Right lobe of liver (tissue), 6 donors: ENCODE measurements around the gene TENM4. TPM values are rescaled to one million over a fixed set of nuclear protein-coding genes. Genes with fewer than 3 reads are reported as not detected.

Source experiments
- ATAC-seq, 4 donors: fragments of 200-7000 bp; cut with Tn5 transposase; one replicate each; pipeline ENCODE4 v1.9.1; 2020; ENCODE audit warnings: mild to moderate bottlenecking in 4 of 4, moderate library complexity in 4 of 4
- DNase-seq, 3 donors: peaks; one replicate each; pipeline ENCODE4 v3.0.0-alpha.2; 2020
- H3K27ac ChIP-seq, 3 donors: fragments of 200-600 bp; one replicate each; pipeline ENCODE4 v1.8.0; 2022
- H3K27me3 ChIP-seq, 2 donors: fragments of 200-600 bp; one replicate each; pipeline ENCODE4 v1.8.0; 2022
- H3K36me3 ChIP-seq, 4 donors: fragments of 200-600 bp; sonication (generic) in 1 of 4; one replicate each; pipeline versions ENCODE4 v1.5.1 to v1.8.0; 2017 to 2022; ENCODE audit warnings: control low read depth in 1 of 4
- H3K4me1 ChIP-seq, 4 donors: fragments of 200-600 bp; sonication (generic) in 1 of 4; one replicate each; pipeline versions ENCODE4 v1.5.1 to v1.8.0; 2017 to 2022; ENCODE audit warnings: control low read depth in 1 of 4
- H3K4me3 ChIP-seq, 3 donors: fragments of 200-600 bp; one replicate each; pipeline ENCODE4 v1.8.0; 2022
- H3K9me3 ChIP-seq, 4 donors: fragments of 200-600 bp; sonication (generic) in 1 of 4; one replicate each; pipeline versions ENCODE4 v1.5.1 to v1.8.0; 2017 to 2022; ENCODE audit warnings: control low read depth in 1 of 4
- POLR2A ChIP-seq: fragments of 450-650 bp; IDR thresholded peaks from one replicate; pipeline ENCODE4 v1.6.1; 2017; ENCODE audit warnings: antibody characterized with exemption, mild to moderate bottlenecking
- WGBS: methylation state at CpG from one replicate; pipeline ENCODE4 v1.1.6; 2018; ENCODE audit warnings: low coverage, low lambda C conversion rate; ENCODE audit not compliant: insufficient coverage; ENCODE audit errors: missing lambda C conversion rate; 5-methylcytosine and 5-hydroxymethylcytosine counted together
- intact Hi-C, 2 donors: fragments of 100-400 bp; cut with DNase I; formaldehyde crosslinking; loops; one replicate each; pipeline versions ENCODE4 v1.11.2 to v1.14.1; 2022
- total RNA-seq, 6 experiments: library from RNA; depleted of rRNA in 2 of 6; stranded (reverse); fragments of >200 nt in 2 of 6; fragmentation: NEBNext Ultra II Directional in 3 of 6; extraction: Animal tissue kit (Norgen Biotek cat#: 25700) in 3 of 6; gene quantifications; one replicate each; pipeline versions ENCODE4 v1.1.0 to v1.2.4, GENCODE V29; 2016 to 2023
- TF ChIP-seq, protein P1 (sequence below), 4 donors: fragments of 200-600 bp in 3 of 4; fragments of 450-650 bp in 1 of 4; IDR thresholded peaks; one replicate each; pipeline versions ENCODE4 v1.5.1 to v1.8.0; 2016 to 2022; ENCODE audit warnings: antibody characterized with exemption in 4 of 4, mild to moderate bottlenecking in 2 of 4
- donor health status: DM: no; HTN: yes; CAD: no.
- donor health status: DM: no; HTN: no; CAD: no.
- donor health status: DM: no; HTN: no; CAD: no.
- donor health status: DM: no; HTN: yes; CAD: no.
- donor health status: DM: no; HTN: yes; CAD: no.

TENM4 gene
- total RNA-seq, 6 experiments from 2014 or later = 0.04 to 0.58 (median 0.14) TPM; not detected in 2

DNA sequence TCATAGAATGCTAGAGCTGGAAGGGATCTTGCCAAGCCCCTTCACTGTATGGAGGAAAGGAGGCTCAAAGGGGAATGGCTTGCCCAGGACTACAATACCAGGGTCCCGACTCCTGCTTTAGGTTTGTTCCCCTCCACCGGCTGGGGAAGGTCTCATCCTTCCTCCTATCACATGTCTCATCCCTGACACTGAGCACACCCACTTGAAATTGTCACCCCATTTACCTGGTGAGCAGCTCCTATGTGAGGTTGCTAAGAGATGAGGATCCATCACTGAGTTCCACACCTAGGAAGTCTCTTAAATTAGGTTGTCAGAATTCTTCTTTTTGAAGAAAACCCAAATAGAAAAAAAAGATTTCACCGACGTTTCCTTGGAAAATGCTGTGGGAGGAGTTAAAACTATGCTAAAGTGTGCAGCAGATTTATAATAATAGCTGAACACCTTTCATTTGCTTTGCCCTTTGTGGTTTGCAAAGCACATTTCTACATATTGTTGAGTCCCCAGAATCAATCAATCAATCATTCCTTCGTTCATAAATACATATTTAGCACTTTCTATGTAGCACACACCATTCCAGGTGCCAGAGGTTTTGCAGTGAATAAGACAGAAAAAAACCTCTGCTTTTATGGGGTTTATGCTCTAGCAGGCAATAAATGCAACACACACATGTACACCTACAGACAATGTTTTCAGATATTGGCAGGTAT lies 91.7 kb downstream of the TENM4 start:
- no peaks in the 10 kb centered on the region for H3K27me3 ChIP-seq
- ATAC-seq (no peak), DNase-seq (no peak)
- TF ChIP-seq, protein P1, sequence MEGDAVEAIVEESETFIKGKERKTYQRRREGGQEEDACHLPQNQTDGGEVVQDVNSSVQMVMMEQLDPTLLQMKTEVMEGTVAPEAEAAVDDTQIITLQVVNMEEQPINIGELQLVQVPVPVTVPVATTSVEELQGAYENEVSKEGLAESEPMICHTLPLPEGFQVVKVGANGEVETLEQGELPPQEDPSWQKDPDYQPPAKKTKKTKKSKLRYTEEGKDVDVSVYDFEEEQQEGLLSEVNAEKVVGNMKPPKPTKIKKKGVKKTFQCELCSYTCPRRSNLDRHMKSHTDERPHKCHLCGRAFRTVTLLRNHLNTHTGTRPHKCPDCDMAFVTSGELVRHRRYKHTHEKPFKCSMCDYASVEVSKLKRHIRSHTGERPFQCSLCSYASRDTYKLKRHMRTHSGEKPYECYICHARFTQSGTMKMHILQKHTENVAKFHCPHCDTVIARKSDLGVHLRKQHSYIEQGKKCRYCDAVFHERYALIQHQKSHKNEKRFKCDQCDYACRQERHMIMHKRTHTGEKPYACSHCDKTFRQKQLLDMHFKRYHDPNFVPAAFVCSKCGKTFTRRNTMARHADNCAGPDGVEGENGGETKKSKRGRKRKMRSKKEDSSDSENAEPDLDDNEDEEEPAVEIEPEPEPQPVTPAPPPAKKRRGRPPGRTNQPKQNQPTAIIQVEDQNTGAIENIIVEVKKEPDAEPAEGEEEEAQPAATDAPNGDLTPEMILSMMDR (IDR thresholded peaks at IDR 0.05) = no peak
- TF ChIP-seq POLR2A = no peak
- H3K4me1 ChIP-seq = no peaks in the 10 kb centered on the region
- H3K27ac ChIP-seq = no peak overlapping the region
- intact Hi-C loops = no loop called here
- H3K4me3 ChIP-seq = no peak overlapping the region
- WGBS = 55% methylated on average over 5 of the region's 5 CpGs
- no peaks in the 10 kb centered on the region for H3K36me3 ChIP-seq
- no peaks in the 10 kb centered on the region for H3K9me3 ChIP-seq

DNA sequence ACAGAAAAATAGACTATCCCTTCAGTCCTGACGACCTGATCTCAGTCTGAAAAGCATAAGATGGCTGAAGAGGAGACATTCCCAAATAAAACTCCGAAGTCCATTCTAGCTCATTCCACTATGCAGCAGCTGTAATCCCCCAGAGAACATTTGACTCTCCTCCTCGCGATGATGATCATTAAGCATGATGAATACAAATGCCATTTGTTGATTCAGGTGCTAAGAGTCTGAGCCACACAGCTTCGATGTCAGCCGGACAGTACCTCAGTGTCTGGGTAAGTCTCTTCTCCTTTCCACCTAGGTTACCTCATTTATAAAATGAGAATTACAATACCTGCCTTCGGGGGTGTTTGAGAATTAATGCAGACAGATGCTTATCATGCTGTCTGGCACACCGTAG lies 94.8 kb downstream of the TENM4 start:
- TF ChIP-seq, protein P1 (IDR thresholded peaks at IDR 0.05) = no peak
- no peak for TF ChIP-seq POLR2A
- no peak for ATAC-seq
- intact Hi-C loops = no loop called here
- no peak overlapping the region for H3K4me3 ChIP-seq
- H3K4me1 ChIP-seq = no peaks in the 10 kb centered on the region
- 58% methylated on average over 6 of the region's 8 CpGs for WGBS
- no peak overlapping the region for H3K27ac ChIP-seq
- no peaks in the 10 kb centered on the region for H3K36me3 ChIP-seq
- DNase-seq = no peak
- H3K9me3 ChIP-seq = no peaks in the 10 kb centered on the region
- H3K27me3 ChIP-seq = no peaks in the 10 kb centered on the region

DNA sequence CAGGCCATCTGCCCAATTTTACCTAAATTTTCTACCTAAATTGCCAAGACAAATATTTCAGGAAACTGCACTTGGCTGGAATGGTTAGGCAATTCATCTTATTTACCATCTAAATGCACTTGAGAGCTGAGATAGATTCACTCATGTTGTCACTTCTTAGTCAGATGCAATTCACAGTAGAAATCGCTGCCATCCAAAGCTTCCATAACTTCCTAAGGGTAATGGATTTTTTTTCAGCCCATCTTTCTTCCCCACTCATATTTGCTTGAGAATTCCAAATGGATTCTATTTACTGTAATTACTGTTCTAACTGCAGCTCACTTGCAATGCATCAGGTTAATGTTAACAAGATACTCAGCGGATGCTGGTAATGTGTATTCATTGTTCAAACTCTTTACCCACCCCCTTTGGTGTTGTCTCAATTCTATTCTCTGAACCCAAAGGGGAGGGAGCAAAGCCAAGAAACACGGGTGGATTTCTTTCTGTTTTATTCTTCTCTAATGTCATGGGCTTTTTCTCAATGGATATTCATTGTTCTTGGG lies 96.0 kb downstream of the TENM4 start:
- no peaks in the 10 kb centered on the region for H3K27me3 ChIP-seq
- DNase-seq (no peak), ATAC-seq (no peak)
- H3K27ac ChIP-seq = no peak overlapping the region
- intact Hi-C loops = no loop called here
- no peaks in the 10 kb centered on the region for H3K36me3 ChIP-seq
- 57% methylated on average over 3 of the region's 3 CpGs for WGBS
- H3K9me3 ChIP-seq = no peaks in the 10 kb centered on the region
- H3K4me1 ChIP-seq = no peaks in the 10 kb centered on the region
- no peak for TF ChIP-seq POLR2A
- TF ChIP-seq, protein P1 (IDR thresholded peaks at IDR 0.05) = no peak
- no peak overlapping the region for H3K4me3 ChIP-seq

DNA sequence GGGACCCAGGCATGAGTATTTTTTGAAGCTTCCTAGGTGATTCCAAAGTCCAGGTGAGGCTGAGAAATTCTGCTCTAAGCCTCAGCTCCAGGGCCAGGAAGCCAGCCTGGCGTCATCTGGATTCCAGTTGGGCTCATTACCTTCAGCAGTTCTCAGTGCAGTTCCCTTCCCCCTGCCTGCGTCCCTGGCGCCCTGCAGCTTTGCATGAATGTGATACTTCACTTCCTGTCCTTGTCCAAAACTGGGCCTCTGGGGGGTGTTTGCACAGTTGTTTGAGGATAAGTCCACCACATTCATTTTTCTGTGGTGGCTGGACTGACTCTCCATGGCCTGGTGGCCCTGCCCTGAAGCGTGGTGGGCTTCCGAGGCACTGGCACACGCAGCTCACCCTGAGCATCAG lies 98.1 kb downstream of the TENM4 start:
- no peak for TF ChIP-seq POLR2A
- TF ChIP-seq, protein P1 (IDR thresholded peaks at IDR 0.05) = no peak
- DNase-seq (no peak), ATAC-seq (no peak)
- Histone ChIP-seq H3K36me3 (no peaks in the 10 kb centered on the region), H3K27ac (no peak overlapping the region), H3K9me3 (no peaks in the 10 kb centered on the region), H3K4me3 (no peak overlapping the region), H3K4me1 (no peaks in the 10 kb centered on the region), H3K27me3 (no peaks in the 10 kb centered on the region)
- intact Hi-C loops = no loop called here
- 0% methylated on average over 1 of the region's 6 CpGs for WGBS
